Immature natural killer cell (primary cell): ENCODE results near the gene APC2. TPM values are rescaled to one million over a fixed set of nuclear protein-coding genes. Genes with fewer than 3 reads are reported as not detected.

Experiments
- DNase-seq, 3 donors: peaks; one replicate each; pipeline ENCODE4 v3.0.0; 2022; ENCODE audit warnings: mixed read lengths in 1 of 3
- H3K27ac Mint-ChIP-seq, 6 donors: one replicate each; pipeline ENCODE4 v1.8.0; 2020; ENCODE audit warnings: mixed read lengths in 6 of 6, mild to moderate bottlenecking in 5 of 6, inconsistent platforms in 4 of 6, moderate library complexity in 3 of 6
- H3K27me3 Mint-ChIP-seq, 3 donors: one replicate each; pipeline ENCODE4 v1.8.0; 2020 to 2021; ENCODE audit warnings: low read depth in 3 of 3, mild to moderate bottlenecking in 3 of 3, mixed read lengths in 3 of 3, moderate library complexity in 3 of 3, inconsistent platforms in 1 of 3
- H3K36me3 Mint-ChIP-seq, 3 donors: one replicate each; pipeline ENCODE4 v1.8.0; 2020; ENCODE audit warnings: mixed read lengths in 3 of 3, inconsistent platforms in 2 of 3, mild to moderate bottlenecking in 2 of 3
- H3K4me1 Mint-ChIP-seq, 2 donors: one replicate each; pipeline ENCODE4 v1.8.0; 2020; ENCODE audit warnings: inconsistent platforms in 2 of 2, mild to moderate bottlenecking in 2 of 2, mixed read lengths in 2 of 2, moderate library complexity in 1 of 2
- H3K4me3 Mint-ChIP-seq, 5 donors: one replicate each; pipeline ENCODE4 v1.8.0; 2020; ENCODE audit warnings: mild to moderate bottlenecking in 5 of 5, mixed read lengths in 5 of 5, inconsistent platforms in 3 of 5, moderate library complexity in 3 of 5
- H3K9me3 Mint-ChIP-seq, 6 donors: one replicate each; pipeline ENCODE4 v1.8.0; 2020; ENCODE audit warnings: mild to moderate bottlenecking in 6 of 6, mixed read lengths in 6 of 6, inconsistent platforms in 4 of 6, moderate library complexity in 3 of 6
- polyA plus RNA-seq, 3 donors: library from polyadenylated mRNA; unstranded; fragments of 300-500 nt; fragmentation: Illumina TruSeq; gene quantifications; one replicate each; pipeline ENCODE4 v1.2.3, GENCODE V29; 2021

Gene APC2
- polyA plus RNA-seq, 3 donors from 2014 or later = 0.06 TPM; not detected in 2

- Mint-ChIP-seq H3K27me3 (peaks cover 2 to 17% (median 3%) of the 10 kb centered on the region in 3 donors), H3K36me3 (no peaks in the 10 kb centered on the region)
- peak in 1 of 3 donors; percentile 23 for DNase-seq
These were observed 15.5 kb downstream of the APC2 start for GRCh38 chr19:1465191-1466016.

GRCh38 chr19:1466018-1466460 lies 16.1 kb downstream of the APC2 start:
- Mint-ChIP-seq H3K36me3 (no peaks in the 10 kb centered on the region), H3K9me3 (no peaks in the 10 kb centered on the region)

More at GRCh38 chr19:1465191-1466016, 15.5 kb downstream of the APC2 start:
- H3K4me1 Mint-ChIP-seq = peaks cover 0 to 4% of the 10 kb centered on the region in 2 donors
- H3K4me3 Mint-ChIP-seq = peak overlapping the region in 1 of 5 donors; percentile 59
- no peak overlapping the region for H3K27ac Mint-ChIP-seq
- no peaks in the 10 kb centered on the region for H3K9me3 Mint-ChIP-seq

GRCh38 chr19:1466461-1467214 lies 16.7 kb downstream of the APC2 start:
- no peak for DNase-seq
- H3K4me1 Mint-ChIP-seq = peaks cover 0 to 7% of the 10 kb centered on the region in 2 donors
- H3K27me3 Mint-ChIP-seq = peaks cover 2 to 21% (median 3%) of the 10 kb centered on the region in 3 donors
- H3K36me3 Mint-ChIP-seq = no peaks in the 10 kb centered on the region
- H3K4me3 Mint-ChIP-seq = no peak overlapping the region
- H3K9me3 Mint-ChIP-seq = no peaks in the 10 kb centered on the region
- H3K27ac Mint-ChIP-seq = no peak overlapping the region

More at GRCh38 chr19:1466018-1466460, 16.1 kb downstream of the APC2 start:
- no peak overlapping the region for H3K4me3 Mint-ChIP-seq
- no peak overlapping the region for H3K27ac Mint-ChIP-seq
- no peak for DNase-seq
- peaks cover 2 to 18% (median 3%) of the 10 kb centered on the region in 3 donors for H3K27me3 Mint-ChIP-seq
- H3K4me1 Mint-ChIP-seq = peaks cover 0 to 5% of the 10 kb centered on the region in 2 donors

GRCh38 chr19:1467215-1467489 lies 17.2 kb downstream of the APC2 start:
- Mint-ChIP-seq H3K9me3 (no peaks in the 10 kb centered on the region), H3K27ac (no peak overlapping the region), H3K4me1 (peaks cover 0 to 9% of the 10 kb centered on the region in 2 donors), H3K27me3 (peaks cover 2 to 21% (median 3%) of the 10 kb centered on the region in 3 donors), H3K36me3 (no peaks in the 10 kb centered on the region), H3K4me3 (no peak overlapping the region)
- no peak for DNase-seq

- Mint-ChIP-seq H3K9me3 (no peaks in the 10 kb centered on the region), H3K27ac (no peak overlapping the region), H3K4me1 (peaks cover 0 to 9% of the 10 kb centered on the region in 2 donors), H3K4me3 (no peak overlapping the region), H3K27me3 (peaks cover 2 to 21% (median 3%) of the 10 kb centered on the region in 3 donors), H3K36me3 (no peaks in the 10 kb centered on the region)
- DNase-seq = no peak
These were observed 17.8 kb downstream of the APC2 start for GRCh38 chr19:1467490-1468273.

GRCh38 chr19:1468274-1468820 lies 18.4 kb downstream of the APC2 start:
- H3K36me3 Mint-ChIP-seq = no peaks in the 10 kb centered on the region
- DNase-seq = no peak
- H3K9me3 Mint-ChIP-seq = no peaks in the 10 kb centered on the region
- no peak overlapping the region for H3K27ac Mint-ChIP-seq
- H3K4me3 Mint-ChIP-seq = peak overlapping the region in 2 of 5 donors; percentile 13 to 56
- H3K4me1 Mint-ChIP-seq = peaks cover 0 to 12% of the 10 kb centered on the region in 2 donors
- peaks cover 4 to 21% (median 5%) of the 10 kb centered on the region in 3 donors for H3K27me3 Mint-ChIP-seq

GRCh38 chr19:1468821-1469254 lies 18.9 kb downstream of the APC2 start:
- H3K36me3 Mint-ChIP-seq = no peaks in the 10 kb centered on the region

GRCh38 chr19:1469255-1470054 lies 19.5 kb downstream of the APC2 start:
- H3K4me3 Mint-ChIP-seq = peak overlapping the region in 1 of 5 donors; percentile 67
- H3K9me3 Mint-ChIP-seq = no peaks in the 10 kb centered on the region
- peaks cover 0 to 12% of the 10 kb centered on the region in 2 donors for H3K4me1 Mint-ChIP-seq
- H3K27ac Mint-ChIP-seq = no peak overlapping the region
- peak in 2 of 3 donors; percentile 19 to 25 for DNase-seq
- H3K27me3 Mint-ChIP-seq = peaks cover 2 to 21% (median 4%) of the 10 kb centered on the region in 3 donors
- H3K36me3 Mint-ChIP-seq = no peaks in the 10 kb centered on the region

More at GRCh38 chr19:1468821-1469254, 18.9 kb downstream of the APC2 start:
- H3K27ac Mint-ChIP-seq = no peak overlapping the region
- peaks cover 0 to 12% of the 10 kb centered on the region in 2 donors for H3K4me1 Mint-ChIP-seq
- H3K9me3 Mint-ChIP-seq = no peaks in the 10 kb centered on the region
- no peak for DNase-seq
- H3K27me3 Mint-ChIP-seq = peaks cover 4 to 21% (median 5%) of the 10 kb centered on the region in 3 donors
- peak overlapping the region in 2 of 5 donors; percentile 43 to 56 for H3K4me3 Mint-ChIP-seq

- no peak overlapping the region for H3K27ac Mint-ChIP-seq
- DNase-seq = no peak
- H3K9me3 Mint-ChIP-seq = peaks cover 0 to 2% (median 0%) of the 10 kb centered on the region in 6 donors
- H3K27me3 Mint-ChIP-seq = peaks cover 2 to 22% (median 4%) of the 10 kb centered on the region in 3 donors
- peaks cover 0 to 12% of the 10 kb centered on the region in 2 donors for H3K4me1 Mint-ChIP-seq
- H3K36me3 Mint-ChIP-seq = no peaks in the 10 kb centered on the region
- H3K4me3 Mint-ChIP-seq = peak overlapping the region; percentile 63 to 80 (median 73)
These were observed 20.1 kb downstream of the APC2 start for GRCh38 chr19:1470055-1470304.

- H3K27me3 Mint-ChIP-seq = peaks cover 2 to 23% (median 4%) of the 10 kb centered on the region in 3 donors
- H3K27ac Mint-ChIP-seq = no peak overlapping the region
- peak overlapping the region; percentile 63 to 80 (median 73) for H3K4me3 Mint-ChIP-seq
- H3K9me3 Mint-ChIP-seq = peaks cover 0 to 2% (median 0%) of the 10 kb centered on the region in 6 donors
- peaks cover 0 to 12% of the 10 kb centered on the region in 2 donors for H3K4me1 Mint-ChIP-seq
- no peaks in the 10 kb centered on the region for H3K36me3 Mint-ChIP-seq
- peak in 2 of 3 donors; percentile 23 to 28 for DNase-seq
These were observed 20.5 kb downstream of the APC2 start for GRCh38 chr19:1470305-1471009.

- H3K27me3 Mint-ChIP-seq = peaks cover 2 to 20% (median 4%) of the 10 kb centered on the region in 3 donors
- H3K4me1 Mint-ChIP-seq = peaks cover 0 to 12% of the 10 kb centered on the region in 2 donors
- H3K36me3 Mint-ChIP-seq = no peaks in the 10 kb centered on the region
- H3K9me3 Mint-ChIP-seq = peaks cover 0 to 2% (median 0%) of the 10 kb centered on the region in 6 donors
- peak overlapping the region; percentile 27 to 80 (median 58) for H3K4me3 Mint-ChIP-seq
- no peak overlapping the region for H3K27ac Mint-ChIP-seq
- no peak for DNase-seq
These were observed 21.1 kb downstream of the APC2 start for GRCh38 chr19:1471010-1471514.
